ENCODE data around the gene INTS15.

DNA sequence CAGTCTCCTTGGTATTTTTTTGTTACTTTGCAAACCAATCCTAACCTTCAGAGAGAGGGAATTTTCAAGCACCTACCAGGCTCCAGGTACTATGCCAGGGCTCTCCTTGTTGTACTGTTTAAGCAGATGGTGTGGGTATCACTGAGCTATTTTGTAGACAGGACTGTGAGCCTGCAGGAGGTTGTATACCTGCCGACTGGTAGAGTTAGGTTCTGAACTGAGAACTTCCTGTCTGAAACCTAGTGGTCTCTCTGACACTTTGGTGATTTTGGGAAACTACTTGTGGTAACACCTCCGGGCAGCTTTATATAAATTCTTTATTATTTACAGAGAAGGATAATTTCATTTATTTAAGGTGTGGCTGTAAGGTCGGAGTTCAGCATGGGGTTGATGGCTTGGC is 30.1 kb downstream of the INTS15 start:
- TF ChIP-seq, protein P1, sequence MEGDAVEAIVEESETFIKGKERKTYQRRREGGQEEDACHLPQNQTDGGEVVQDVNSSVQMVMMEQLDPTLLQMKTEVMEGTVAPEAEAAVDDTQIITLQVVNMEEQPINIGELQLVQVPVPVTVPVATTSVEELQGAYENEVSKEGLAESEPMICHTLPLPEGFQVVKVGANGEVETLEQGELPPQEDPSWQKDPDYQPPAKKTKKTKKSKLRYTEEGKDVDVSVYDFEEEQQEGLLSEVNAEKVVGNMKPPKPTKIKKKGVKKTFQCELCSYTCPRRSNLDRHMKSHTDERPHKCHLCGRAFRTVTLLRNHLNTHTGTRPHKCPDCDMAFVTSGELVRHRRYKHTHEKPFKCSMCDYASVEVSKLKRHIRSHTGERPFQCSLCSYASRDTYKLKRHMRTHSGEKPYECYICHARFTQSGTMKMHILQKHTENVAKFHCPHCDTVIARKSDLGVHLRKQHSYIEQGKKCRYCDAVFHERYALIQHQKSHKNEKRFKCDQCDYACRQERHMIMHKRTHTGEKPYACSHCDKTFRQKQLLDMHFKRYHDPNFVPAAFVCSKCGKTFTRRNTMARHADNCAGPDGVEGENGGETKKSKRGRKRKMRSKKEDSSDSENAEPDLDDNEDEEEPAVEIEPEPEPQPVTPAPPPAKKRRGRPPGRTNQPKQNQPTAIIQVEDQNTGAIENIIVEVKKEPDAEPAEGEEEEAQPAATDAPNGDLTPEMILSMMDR (IDR thresholded peaks at IDR 0.05): no peak
- no peak for TF ChIP-seq POLR2A (IDR thresholded peaks at IDR 0.05)
- TF ChIP-seq POLR2AphosphoS5 (IDR thresholded peaks at IDR 0.05): no peak
- no peak for TF ChIP-seq EP300 (IDR thresholded peaks at IDR 0.05)
